ENCODE data around the gene COPS9.
A peak's percentile ranks its signal among the peaks of the same experiment; 100 is the strongest.

Gene COPS9

DNA sequence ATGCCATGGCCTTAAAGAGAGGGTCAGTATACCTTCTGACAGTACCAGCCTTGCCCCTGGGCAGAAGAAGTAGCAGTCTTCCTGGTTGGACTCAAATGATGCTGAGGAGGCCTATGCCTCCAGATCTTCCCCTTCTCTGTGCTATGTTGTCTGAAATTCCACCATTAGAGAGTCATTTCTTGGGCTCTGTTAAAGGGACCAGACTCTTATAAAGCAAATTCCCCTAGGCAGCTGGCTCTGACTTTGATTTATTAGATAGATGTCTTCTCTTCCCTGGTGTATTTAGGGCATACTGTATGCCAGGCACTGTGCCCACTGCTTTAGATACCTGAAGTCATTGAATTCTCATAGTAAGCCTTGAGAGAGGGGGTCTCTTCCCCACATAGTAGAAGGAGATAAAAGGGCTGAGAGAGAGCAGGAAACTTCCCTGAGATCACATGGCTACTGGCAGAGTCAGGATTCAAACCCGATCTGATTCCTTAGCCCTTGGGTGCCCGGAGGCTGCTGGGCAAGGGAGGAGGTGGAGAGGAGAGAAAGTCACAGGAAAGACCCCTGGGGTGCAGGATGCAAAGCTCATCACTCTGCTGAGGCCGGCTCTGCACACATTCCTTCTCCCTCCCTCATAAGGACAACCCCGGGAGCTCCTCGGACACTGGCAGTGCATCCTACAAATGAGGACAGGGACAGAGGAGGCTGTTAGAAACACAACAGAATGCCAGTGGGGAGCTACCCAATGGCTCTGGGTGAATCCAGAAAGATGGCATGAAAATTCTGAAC lies 23.0 kb downstream of the COPS9 start:
- Histone ChIP-seq H3K27me3 (ENCODE audit: control insufficient read depth, insufficient read depth, low read length) (no peaks in the 10 kb centered on the region), H3K4me1 (ENCODE audit: control insufficient read depth, low read depth, low read length) (peaks cover 12% of the 10 kb centered on the region), H3K36me3 (ENCODE audit: control insufficient read depth, low read depth, low read length) (no peaks in the 10 kb centered on the region), H3K4me3 (ENCODE audit: low read length) (no peak overlapping the region), H3K27ac (ENCODE audit: low read length) (no peak overlapping the region), H3K9me3 (ENCODE audit: control insufficient read depth, low read depth, low read length) (no peaks in the 10 kb centered on the region), H3K9ac (ENCODE audit: low read length) (no peak overlapping the region)

DNA sequence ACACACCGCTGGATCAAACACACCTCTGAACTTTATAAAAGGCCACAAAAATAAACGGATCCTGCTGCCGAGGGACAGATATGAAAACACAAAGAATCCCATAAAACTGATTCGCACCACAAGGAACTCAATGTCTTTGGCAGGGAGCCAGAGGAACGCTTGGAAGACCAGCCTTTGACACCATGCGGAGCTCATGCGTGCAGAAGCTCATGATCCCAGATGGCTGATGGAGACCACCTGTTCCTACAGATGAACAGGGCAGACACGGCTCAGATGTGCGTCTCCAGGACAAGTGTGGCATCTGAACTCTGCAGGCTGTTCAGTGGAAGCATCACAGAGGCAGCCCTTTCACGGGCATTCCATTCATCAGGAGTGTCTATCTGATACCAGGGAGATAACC lies 24.9 kb downstream of the COPS9 start:
- peaks cover 12% of the 10 kb centered on the region for H3K4me1 ChIP-seq (ENCODE audit: control insufficient read depth, low read depth, low read length)

DNA sequence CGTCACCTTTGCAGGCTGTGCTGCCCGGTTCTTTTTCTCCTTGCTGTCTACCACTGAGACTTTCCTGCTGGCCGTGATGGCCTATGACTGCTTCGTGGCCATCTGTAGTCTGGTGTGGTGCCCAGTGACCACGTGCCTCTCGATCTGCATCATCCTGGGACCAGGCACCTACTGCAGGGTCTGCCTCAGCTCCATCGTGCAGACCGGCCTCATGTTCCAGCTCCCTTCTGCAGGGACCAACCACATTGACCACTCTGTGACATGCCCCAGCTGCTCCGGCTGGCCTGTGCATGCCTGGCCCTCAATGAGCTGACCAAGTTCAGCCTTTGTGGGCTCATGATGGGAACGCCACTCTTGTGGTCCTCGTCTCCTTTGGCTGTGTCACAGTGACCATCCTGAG lies 26.7 kb downstream of the COPS9 start:
- Histone ChIP-seq H3K9ac (ENCODE audit: low read length) (no peak overlapping the region), H3K27me3 (ENCODE audit: control insufficient read depth, insufficient read depth, low read length) (no peaks in the 10 kb centered on the region), H3K36me3 (ENCODE audit: control insufficient read depth, low read depth, low read length) (no peaks in the 10 kb centered on the region), H3K27ac (ENCODE audit: low read length) (no peak overlapping the region), H3K4me3 (ENCODE audit: low read length) (no peak overlapping the region), H3K9me3 (ENCODE audit: control insufficient read depth, low read depth, low read length) (no peaks in the 10 kb centered on the region), H3K4me1 (ENCODE audit: control insufficient read depth, low read depth, low read length) (peaks cover 12% of the 10 kb centered on the region)

More for the DNA sequence above, 24.9 kb downstream of the COPS9 start:
- H3K36me3 ChIP-seq (ENCODE audit: control insufficient read depth, low read depth, low read length): no peaks in the 10 kb centered on the region
- no peaks in the 10 kb centered on the region for H3K27me3 ChIP-seq (ENCODE audit: control insufficient read depth, insufficient read depth, low read length)
- H3K9ac ChIP-seq (ENCODE audit: low read length): no peak overlapping the region
- no peak overlapping the region for H3K4me3 ChIP-seq (ENCODE audit: low read length)
- H3K9me3 ChIP-seq (ENCODE audit: control insufficient read depth, low read depth, low read length): no peaks in the 10 kb centered on the region
- H3K27ac ChIP-seq (ENCODE audit: low read length): no peak overlapping the region

DNA sequence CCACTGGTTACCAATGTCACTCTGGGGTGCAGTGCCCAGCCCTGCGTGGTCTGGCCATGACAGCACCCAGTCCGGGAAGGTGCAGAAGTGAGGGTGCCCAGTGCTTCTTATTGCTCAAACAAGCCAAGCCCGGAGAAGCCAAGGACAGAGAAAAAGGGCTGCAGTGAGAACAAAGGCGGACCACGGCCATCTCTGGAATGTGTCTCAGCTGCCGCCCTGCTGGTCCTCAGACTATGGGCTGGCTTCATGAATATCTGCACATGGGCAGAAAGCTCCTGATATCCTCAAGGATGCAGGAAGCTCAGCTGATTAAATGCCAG lies 28.7 kb downstream of the COPS9 start:
- no peak overlapping the region for H3K9ac ChIP-seq (ENCODE audit: low read length)
- no peaks in the 10 kb centered on the region for H3K36me3 ChIP-seq (ENCODE audit: control insufficient read depth, low read depth, low read length)
- no peaks in the 10 kb centered on the region for H3K27me3 ChIP-seq (ENCODE audit: control insufficient read depth, insufficient read depth, low read length)
- H3K27ac ChIP-seq (ENCODE audit: low read length): no peak overlapping the region
- no peaks in the 10 kb centered on the region for H3K4me1 ChIP-seq (ENCODE audit: control insufficient read depth, low read depth, low read length)
- no peaks in the 10 kb centered on the region for H3K9me3 ChIP-seq (ENCODE audit: control insufficient read depth, low read depth, low read length)
- H3K4me3 ChIP-seq (ENCODE audit: low read length): no peak overlapping the region

DNA sequence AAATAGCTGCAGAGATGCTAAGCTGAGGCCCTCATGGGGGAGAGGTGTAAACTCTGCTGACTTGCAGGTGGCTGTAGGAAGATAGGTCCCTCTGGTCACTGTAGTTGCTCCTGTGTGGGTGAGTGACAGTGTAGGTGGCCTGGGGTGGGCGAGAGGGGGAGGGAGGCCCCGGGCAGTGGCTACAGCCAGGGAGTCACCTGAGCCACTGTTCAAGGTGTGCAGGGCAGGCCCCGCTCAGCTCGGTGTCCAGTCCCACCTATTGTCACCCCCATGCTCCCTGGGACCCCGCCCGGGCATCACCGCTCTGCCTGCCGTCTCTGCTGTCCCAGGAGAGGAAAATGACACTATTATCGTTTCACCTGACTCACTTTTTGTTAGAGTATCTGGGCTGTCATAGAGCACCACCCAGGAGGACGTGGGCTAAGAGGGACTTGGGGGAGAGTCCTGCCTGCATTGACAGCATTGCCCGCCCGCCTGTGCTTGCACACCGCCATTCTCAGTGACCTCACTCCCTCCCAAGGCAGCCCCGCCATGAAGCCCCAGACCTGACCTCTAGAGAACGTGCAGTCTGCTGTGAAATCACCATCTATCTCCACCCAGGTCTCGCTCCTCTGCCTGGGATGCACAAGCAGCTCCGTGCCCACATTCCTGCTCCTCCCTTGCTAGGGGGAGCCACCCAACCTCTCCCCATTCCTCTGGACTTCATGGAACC lies 29.2 kb downstream of the COPS9 start:
- Histone ChIP-seq H3K4me3 (ENCODE audit: low read length) (no peak overlapping the region), H3K36me3 (ENCODE audit: control insufficient read depth, low read depth, low read length) (no peaks in the 10 kb centered on the region), H3K9me3 (ENCODE audit: control insufficient read depth, low read depth, low read length) (no peaks in the 10 kb centered on the region), H3K27ac (ENCODE audit: low read length) (no peak overlapping the region), H3K27me3 (ENCODE audit: control insufficient read depth, insufficient read depth, low read length) (no peaks in the 10 kb centered on the region), H3K9ac (ENCODE audit: low read length) (no peak overlapping the region), H3K4me1 (ENCODE audit: control insufficient read depth, low read depth, low read length) (no peaks in the 10 kb centered on the region)

DNA sequence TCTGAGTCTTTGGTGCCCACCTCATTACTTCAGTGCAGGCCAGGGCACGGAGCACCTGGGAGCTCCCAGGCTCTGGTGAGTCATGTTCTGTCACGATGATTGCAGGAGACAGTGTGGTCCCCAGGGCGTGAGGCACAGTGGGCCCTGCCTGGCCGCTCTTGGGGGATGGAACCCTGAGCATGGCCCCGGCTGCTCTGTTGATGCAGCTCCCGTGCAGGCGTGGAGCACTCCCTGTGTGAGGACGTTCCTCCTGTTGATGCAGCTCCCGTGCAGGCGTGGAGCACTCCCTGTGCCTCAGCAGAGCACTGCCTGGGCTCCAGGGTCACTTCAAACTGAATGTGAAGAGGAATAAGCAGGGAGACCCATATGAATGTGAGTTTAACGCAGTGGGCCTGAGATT lies 30.1 kb downstream of the COPS9 start:
- no peaks in the 10 kb centered on the region for H3K36me3 ChIP-seq (ENCODE audit: control insufficient read depth, low read depth, low read length)
- no peaks in the 10 kb centered on the region for H3K9me3 ChIP-seq (ENCODE audit: control insufficient read depth, low read depth, low read length)
- no peaks in the 10 kb centered on the region for H3K27me3 ChIP-seq (ENCODE audit: control insufficient read depth, insufficient read depth, low read length)
- no peak overlapping the region for H3K4me3 ChIP-seq (ENCODE audit: low read length)
- H3K9ac ChIP-seq (ENCODE audit: low read length): no peak overlapping the region
- no peaks in the 10 kb centered on the region for H3K4me1 ChIP-seq (ENCODE audit: control insufficient read depth, low read depth, low read length)
- no peak overlapping the region for H3K27ac ChIP-seq (ENCODE audit: low read length)

DNA sequence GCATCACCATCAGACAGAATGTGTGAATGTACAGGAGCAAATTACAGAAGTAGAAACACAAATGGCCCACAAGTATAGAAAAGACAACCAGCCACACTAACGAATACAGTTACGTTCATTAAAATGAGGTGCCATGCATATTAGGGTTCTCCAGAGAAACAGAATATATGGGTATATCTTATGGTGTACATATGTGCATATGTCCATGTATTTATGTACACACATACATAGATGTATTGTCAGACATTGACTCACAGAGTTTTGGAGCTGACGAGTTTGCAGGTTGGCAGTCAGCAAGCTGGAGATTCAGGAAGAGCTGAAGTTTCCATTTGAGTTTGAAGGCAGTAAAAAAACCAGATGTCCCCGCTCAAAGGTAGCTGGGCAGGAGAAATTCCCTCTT lies 33.0 kb downstream of the COPS9 start:
- no peak overlapping the region for H3K9ac ChIP-seq (ENCODE audit: low read length)
- H3K9me3 ChIP-seq (ENCODE audit: control insufficient read depth, low read depth, low read length): no peaks in the 10 kb centered on the region
- H3K27ac ChIP-seq (ENCODE audit: low read length): no peak overlapping the region
- no peaks in the 10 kb centered on the region for H3K36me3 ChIP-seq (ENCODE audit: control insufficient read depth, low read depth, low read length)
- no peak overlapping the region for H3K4me3 ChIP-seq (ENCODE audit: low read length)
- no peaks in the 10 kb centered on the region for H3K27me3 ChIP-seq (ENCODE audit: control insufficient read depth, insufficient read depth, low read length)
- no peaks in the 10 kb centered on the region for H3K4me1 ChIP-seq (ENCODE audit: control insufficient read depth, low read depth, low read length)

DNA sequence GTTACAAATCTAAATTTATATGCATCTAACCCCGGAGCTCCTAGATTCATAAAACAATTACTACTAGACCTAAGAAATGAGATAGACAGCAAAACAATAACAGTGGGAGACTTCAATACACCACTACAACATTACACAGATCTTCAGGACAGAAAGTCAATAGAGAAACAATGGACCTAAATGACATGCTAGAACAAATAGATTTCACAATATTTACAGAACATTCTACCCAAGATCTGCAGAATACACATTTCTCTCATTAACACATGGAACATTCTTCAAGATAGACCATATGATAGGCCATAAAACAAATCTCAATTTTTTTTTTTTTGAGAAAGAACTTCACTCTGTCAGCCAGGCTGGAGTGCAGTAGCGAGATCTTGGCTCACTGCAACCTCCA lies 37.8 kb downstream of the COPS9 start:
- H3K36me3 ChIP-seq (ENCODE audit: control insufficient read depth, low read depth, low read length): no peaks in the 10 kb centered on the region
- no peaks in the 10 kb centered on the region for H3K9me3 ChIP-seq (ENCODE audit: control insufficient read depth, low read depth, low read length)
- H3K9ac ChIP-seq (ENCODE audit: low read length): no peak overlapping the region
- peaks cover 3% of the 10 kb centered on the region for H3K4me1 ChIP-seq (ENCODE audit: control insufficient read depth, low read depth, low read length)
- no peak overlapping the region for H3K4me3 ChIP-seq (ENCODE audit: low read length)
- no peak overlapping the region for H3K27ac ChIP-seq (ENCODE audit: low read length)
- H3K27me3 ChIP-seq (ENCODE audit: control insufficient read depth, insufficient read depth, low read length): peaks cover 34% of the 10 kb centered on the region

DNA sequence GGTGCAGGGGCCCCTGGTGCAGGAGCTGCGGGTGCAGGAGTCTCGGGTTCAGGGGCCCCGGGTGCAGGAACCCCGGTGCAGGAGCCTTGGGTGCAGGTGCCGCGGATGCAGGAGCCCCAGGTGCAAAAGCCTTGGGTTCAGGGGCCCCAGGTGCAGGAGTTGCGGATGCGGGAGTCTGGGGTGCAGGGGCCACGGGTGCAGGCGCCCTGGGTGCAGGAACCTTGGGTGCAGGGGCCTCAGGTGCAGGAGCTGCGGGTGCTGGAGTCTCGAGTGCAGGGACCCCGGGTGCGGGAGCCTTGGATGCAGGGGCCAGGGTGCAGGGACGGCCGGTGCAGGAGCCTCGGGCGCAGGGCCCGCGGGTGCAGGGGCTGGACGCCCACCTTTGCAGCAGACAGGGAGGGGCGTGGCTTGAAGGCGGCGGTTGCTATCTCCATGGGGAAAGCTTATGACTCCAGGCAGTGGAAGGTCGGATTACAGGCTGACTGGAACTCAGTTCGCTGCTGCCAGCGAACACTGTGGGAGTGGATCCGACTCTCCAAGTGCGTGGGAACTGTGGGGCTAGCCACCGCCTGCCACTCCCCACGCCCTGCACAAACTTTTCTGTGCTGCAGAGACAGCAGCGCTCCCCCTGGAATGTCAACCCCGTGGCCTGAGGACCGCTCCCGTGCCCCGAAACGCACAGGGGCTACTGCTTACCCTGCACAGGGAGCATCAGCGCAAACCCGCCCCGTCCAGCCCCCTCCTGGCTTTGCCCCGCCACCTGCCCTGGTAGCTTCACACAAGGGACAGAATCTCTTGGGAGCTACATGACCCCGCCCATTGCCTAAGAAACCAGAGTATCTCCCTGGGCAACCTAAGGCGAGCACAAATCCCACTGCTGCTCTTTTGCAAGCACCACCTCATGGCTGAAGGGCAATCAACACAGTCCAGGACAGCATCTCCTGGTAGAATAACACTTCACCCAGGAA lies 40.3 kb downstream of the COPS9 start:
- H3K9ac ChIP-seq (ENCODE audit: low read length): no peak overlapping the region
- no peaks in the 10 kb centered on the region for H3K36me3 ChIP-seq (ENCODE audit: control insufficient read depth, low read depth, low read length)
- H3K9me3 ChIP-seq (ENCODE audit: control insufficient read depth, low read depth, low read length): no peaks in the 10 kb centered on the region
- peaks cover 3% of the 10 kb centered on the region for H3K4me1 ChIP-seq (ENCODE audit: control insufficient read depth, low read depth, low read length)
- no peak overlapping the region for H3K27ac ChIP-seq (ENCODE audit: low read length)
- H3K4me3 ChIP-seq (ENCODE audit: low read length): peak overlapping the region; percentile 57
- peaks cover 34% of the 10 kb centered on the region for H3K27me3 ChIP-seq (ENCODE audit: control insufficient read depth, insufficient read depth, low read length)

DNA sequence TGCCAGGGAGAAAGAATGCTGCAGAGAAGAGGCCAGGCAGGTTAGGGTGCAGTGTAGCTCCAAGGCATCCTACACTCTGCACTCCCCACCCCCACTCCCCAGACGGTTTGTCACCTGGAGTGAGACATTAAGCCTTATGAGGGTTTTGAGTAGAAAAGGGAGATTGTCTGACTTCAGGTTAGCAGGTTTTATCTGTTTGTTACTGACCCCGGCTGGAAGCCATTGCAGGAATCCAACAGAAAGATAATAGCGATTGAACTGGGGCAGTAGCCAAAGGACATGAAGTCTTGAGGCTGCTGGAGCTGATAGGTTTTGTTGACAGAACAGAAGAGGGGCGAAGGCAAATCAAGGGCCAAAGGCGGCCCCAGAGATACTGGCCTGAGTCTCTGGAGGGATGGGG lies 46.8 kb downstream of the COPS9 start:
- Histone ChIP-seq H3K4me3 (ENCODE audit: low read length) (no peak overlapping the region), H3K27ac (ENCODE audit: low read length) (no peak overlapping the region), H3K36me3 (ENCODE audit: control insufficient read depth, low read depth, low read length) (no peaks in the 10 kb centered on the region), H3K27me3 (ENCODE audit: control insufficient read depth, insufficient read depth, low read length) (peaks cover 3% of the 10 kb centered on the region), H3K9ac (ENCODE audit: low read length) (no peak overlapping the region), H3K9me3 (ENCODE audit: control insufficient read depth, low read depth, low read length) (peaks cover 10% of the 10 kb centered on the region), H3K4me1 (ENCODE audit: control insufficient read depth, low read depth, low read length) (no peaks in the 10 kb centered on the region)

DNA sequence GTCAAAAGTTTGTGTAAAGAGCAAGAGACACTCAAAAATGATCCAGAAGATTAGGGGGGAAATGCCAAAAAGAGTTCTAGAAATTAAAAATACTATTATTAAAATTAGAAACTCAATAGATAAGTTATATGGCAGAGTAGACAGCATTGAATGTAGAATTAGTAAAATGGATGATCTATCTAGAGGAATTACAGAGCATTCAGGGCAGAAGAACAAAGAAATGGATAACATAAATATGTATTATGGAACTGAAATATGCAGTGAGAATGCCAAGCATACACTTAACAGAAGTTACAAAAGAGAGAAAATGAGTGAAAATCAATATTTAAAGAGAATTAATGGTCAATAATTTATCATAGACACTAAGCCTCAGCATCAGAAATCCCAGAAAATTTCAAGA lies 49.5 kb downstream of the COPS9 start:
- no peak overlapping the region for H3K9ac ChIP-seq (ENCODE audit: low read length)
- no peak overlapping the region for H3K27ac ChIP-seq (ENCODE audit: low read length)
- H3K4me3 ChIP-seq (ENCODE audit: low read length): no peak overlapping the region
- H3K9me3 ChIP-seq (ENCODE audit: control insufficient read depth, low read depth, low read length): peaks cover 10% of the 10 kb centered on the region
- H3K4me1 ChIP-seq (ENCODE audit: control insufficient read depth, low read depth, low read length): no peaks in the 10 kb centered on the region
- H3K27me3 ChIP-seq (ENCODE audit: control insufficient read depth, insufficient read depth, low read length): no peaks in the 10 kb centered on the region
- no peaks in the 10 kb centered on the region for H3K36me3 ChIP-seq (ENCODE audit: control insufficient read depth, low read depth, low read length)

All from iPS-18a (cell line).